ENCODE results near the gene CATSPERB.
"Not testable (repeated sequence)": the region's sequence is repeated elsewhere in the genome, so short reads cannot be mapped to it uniquely, and the experiment has no call there.

CATSPERB gene

DNA sequence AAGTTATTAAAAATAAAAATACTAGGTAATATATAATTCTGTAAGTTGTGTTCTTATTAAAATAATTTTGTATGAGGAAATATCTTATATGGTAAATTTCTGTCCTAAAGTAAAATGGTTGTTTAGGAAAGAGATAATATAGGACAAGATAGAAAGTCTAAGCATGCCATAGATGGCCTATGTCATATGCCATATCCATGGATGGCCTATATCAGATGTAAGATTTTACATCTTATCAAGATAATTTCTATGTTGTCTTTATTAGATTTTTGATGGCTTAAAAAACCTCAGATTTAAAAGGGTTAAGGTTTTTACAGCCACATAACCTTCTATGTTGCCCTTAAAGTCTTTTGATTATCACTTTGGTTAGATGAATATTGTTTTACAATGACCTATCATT lies 52.6 kb downstream of the CATSPERB start:
- no peak overlapping the region for H3K4me3 ChIP-seq (ENCODE audit: low read depth, low read length)
- TF ChIP-seq, protein P1, sequence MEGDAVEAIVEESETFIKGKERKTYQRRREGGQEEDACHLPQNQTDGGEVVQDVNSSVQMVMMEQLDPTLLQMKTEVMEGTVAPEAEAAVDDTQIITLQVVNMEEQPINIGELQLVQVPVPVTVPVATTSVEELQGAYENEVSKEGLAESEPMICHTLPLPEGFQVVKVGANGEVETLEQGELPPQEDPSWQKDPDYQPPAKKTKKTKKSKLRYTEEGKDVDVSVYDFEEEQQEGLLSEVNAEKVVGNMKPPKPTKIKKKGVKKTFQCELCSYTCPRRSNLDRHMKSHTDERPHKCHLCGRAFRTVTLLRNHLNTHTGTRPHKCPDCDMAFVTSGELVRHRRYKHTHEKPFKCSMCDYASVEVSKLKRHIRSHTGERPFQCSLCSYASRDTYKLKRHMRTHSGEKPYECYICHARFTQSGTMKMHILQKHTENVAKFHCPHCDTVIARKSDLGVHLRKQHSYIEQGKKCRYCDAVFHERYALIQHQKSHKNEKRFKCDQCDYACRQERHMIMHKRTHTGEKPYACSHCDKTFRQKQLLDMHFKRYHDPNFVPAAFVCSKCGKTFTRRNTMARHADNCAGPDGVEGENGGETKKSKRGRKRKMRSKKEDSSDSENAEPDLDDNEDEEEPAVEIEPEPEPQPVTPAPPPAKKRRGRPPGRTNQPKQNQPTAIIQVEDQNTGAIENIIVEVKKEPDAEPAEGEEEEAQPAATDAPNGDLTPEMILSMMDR (IDR thresholded peaks at IDR 0.05; ENCODE audit: borderline replicate concordance, insufficient read depth, low read depth, low read length), result no peak

DNA sequence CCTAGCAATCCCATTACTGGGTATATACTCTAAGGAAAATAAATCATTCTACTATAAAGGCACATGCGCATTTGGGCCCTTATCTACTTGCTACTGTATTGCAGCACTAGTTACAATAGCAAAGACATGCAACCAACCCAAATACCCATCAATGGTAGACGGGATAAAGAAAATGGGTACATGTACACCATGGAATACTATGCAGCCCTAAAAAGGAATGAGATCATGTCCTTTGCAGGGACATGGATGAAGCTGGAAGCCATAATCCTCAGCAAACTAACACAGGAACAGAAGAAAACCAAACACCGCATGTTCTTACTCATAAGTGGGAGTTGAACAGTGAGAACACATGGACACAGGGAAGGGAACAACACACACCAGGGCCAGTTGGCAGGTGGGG lies 54.2 kb downstream of the CATSPERB start:
- not testable (repeated sequence) for H3K4me3 ChIP-seq (ENCODE audit: low read depth, low read length)

DNA sequence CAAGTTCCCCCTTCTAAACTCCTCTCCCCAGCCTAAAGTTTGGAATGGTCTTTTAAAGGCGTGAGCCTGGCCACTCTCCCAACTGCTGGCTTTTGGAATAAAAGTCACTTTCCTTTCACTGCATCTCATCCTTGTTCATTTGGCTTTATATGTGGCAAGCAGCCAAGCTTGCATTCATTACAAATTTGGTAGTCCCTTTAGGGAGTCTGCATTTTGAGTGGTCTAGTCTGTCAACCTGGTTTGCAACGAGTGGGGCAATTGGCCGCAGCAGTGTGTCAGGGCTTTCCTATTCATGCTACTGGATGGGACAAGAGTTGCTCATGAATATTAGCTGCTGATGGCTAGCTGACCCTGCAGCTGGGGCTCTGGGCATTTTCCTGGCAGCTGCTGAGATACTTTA lies 57.0 kb downstream of the CATSPERB start:
- H3K4me3 ChIP-seq (ENCODE audit: low read depth, low read length), result no peak overlapping the region
- TF ChIP-seq, protein P1 (IDR thresholded peaks at IDR 0.05; ENCODE audit: borderline replicate concordance, insufficient read depth, low read depth, low read length), result no peak

DNA sequence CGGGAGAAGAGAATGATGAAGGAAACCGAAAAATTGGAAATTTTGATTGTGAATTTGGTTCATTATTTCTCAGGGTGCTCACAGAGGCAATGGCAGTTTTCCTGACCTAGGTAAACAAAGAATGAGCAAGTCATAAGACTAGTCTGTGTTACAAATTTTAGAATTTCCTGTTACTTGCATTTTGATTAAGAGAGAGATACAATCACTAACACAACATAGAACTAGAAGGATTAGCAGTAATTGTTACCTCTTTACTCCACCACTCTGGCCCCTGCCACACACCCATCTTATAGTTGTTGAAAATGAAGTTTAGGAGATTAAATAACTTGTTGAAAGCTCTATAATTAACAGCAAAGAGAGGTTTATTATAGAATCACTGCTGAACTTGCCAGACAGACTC lies 62.0 kb downstream of the CATSPERB start:
- TF ChIP-seq, protein P1 (IDR thresholded peaks at IDR 0.05; ENCODE audit: borderline replicate concordance, insufficient read depth, low read depth, low read length), result no peak
- H3K4me3 ChIP-seq (ENCODE audit: low read depth, low read length), result no peak overlapping the region

DNA sequence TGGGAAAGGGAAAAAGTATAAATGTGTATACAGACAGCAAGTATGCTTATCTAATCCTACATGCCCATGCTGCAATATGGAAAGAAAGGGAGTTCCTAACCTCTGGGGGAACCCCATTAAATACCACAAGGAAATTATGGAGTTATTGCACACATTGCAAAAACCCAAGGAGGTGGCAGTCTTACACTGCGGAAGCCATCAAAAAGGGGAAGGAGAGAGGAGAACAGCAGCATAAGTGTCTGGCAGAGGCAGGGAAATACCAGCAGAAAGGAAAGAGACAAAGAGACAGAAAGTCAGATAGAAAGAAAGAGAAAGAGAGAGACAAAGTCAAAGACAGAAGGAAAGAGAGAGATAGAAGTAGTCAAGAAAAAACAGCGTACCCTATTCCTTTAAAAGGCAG lies 64.8 kb downstream of the CATSPERB start:
- H3K4me3 ChIP-seq (ENCODE audit: low read depth, low read length), result not testable (repeated sequence)

DNA sequence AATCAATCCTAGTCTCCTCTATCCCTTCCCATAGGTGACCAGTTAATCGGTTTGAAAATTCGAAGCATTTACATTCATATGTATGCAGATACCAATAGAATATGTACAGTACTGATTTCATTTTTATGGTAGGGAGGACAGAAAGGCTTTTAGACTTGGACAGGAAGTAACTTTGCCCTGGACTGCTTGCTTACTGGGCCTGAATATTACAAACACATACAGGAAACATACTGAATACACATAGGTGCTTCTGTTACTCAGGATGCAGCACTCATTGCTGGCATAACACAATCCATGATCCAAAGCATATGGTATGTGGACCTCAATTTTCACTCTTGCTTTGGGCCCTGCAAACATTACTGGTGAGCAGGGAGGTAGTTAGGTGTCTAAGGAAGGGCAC lies 71.1 kb downstream of the CATSPERB start:
- H3K4me3 ChIP-seq (ENCODE audit: low read depth, low read length), result no peak overlapping the region
- TF ChIP-seq, protein P1 (IDR thresholded peaks at IDR 0.05; ENCODE audit: borderline replicate concordance, insufficient read depth, low read depth, low read length), result no peak

DNA sequence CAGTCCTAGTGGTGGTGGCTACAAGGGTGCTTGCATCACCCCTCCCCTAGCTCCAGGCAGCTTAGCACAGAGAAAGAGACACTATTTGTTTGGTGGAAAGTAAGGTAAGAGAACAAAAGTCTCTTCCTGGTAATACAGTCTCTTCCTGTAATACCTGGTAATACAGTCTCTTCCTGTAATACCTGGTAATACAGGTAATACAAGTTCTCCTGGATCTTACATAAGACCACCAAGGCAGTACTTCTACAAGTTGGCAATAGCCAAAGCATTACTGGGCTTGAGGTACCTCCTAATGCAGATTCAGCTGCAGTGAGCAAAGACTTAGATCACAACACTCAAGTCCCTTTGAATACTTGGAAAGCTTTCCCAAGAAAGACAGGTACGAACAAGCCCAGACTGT lies 77.0 kb downstream of the CATSPERB start:
- TF ChIP-seq, protein P1 (IDR thresholded peaks at IDR 0.05; ENCODE audit: borderline replicate concordance, insufficient read depth, low read depth, low read length), result no peak
- H3K4me3 ChIP-seq (ENCODE audit: low read depth, low read length), result no peak overlapping the region

DNA sequence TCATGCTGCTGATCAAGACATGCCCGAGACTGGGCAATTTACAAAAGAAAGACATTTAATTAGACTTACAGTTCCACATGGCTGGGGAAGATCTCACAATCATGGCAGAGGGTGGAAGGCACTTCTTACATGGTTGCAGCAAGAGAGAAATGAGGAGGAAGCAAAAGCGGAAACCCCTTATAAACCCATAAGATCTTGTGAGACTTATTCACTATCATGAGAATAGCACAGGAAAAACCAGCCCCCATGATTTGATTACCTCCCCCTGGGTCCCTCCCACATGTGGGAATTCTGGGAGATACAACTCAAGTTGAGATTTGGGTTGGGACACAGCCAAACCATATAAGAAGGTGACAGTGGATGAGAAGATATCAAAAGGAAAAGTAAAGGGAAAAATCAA lies 78.4 kb downstream of the CATSPERB start:
- H3K4me3 ChIP-seq (ENCODE audit: low read depth, low read length), result no peak overlapping the region
- TF ChIP-seq, protein P1 (IDR thresholded peaks at IDR 0.05; ENCODE audit: borderline replicate concordance, insufficient read depth, low read depth, low read length), result no peak
